ENCODE results near the gene KCNAB2.

The KCNAB2 gene

GRCh38 chr1:6085666-6086065, 40.0 kb downstream of the KCNAB2 start:
- DNase-seq: no peak

GRCh38 chr1:6086358-6086757, 40.7 kb downstream of the KCNAB2 start:
- DNase-seq: no peak

- no peak for DNase-seq
These were observed 41.2 kb downstream of the KCNAB2 start for GRCh38 chr1:6086762-6087376.

- no peak for DNase-seq
These were observed 41.7 kb downstream of the KCNAB2 start for GRCh38 chr1:6087377-6087772.

GRCh38 chr1:6087958-6088357, 42.3 kb downstream of the KCNAB2 start:
- no peak for DNase-seq

- DNase-seq: no peak
These were observed 43.3 kb downstream of the KCNAB2 start for GRCh38 chr1:6088956-6089355.

- no peak for DNase-seq
These were observed 44.6 kb downstream of the KCNAB2 start for GRCh38 chr1:6090288-6090687.

- no peak for DNase-seq
These were observed 45.5 kb downstream of the KCNAB2 start for GRCh38 chr1:6090996-6091822.

- no peak for DNase-seq
These were observed 46.1 kb downstream of the KCNAB2 start for GRCh38 chr1:6091823-6092109.

GRCh38 chr1:6092211-6092610, 46.5 kb downstream of the KCNAB2 start:
- no peak for DNase-seq

GRCh38 chr1:6093071-6093470, 47.4 kb downstream of the KCNAB2 start:
- no peak for DNase-seq

GRCh38 chr1:6093611-6094010, 47.9 kb downstream of the KCNAB2 start:
- DNase-seq: no peak

GRCh38 chr1:6094246-6094645, 48.6 kb downstream of the KCNAB2 start:
- DNase-seq: no peak

- DNase-seq: no peak
These were observed 49.3 kb downstream of the KCNAB2 start for GRCh38 chr1:6094801-6095505.

- DNase-seq: no peak
These were observed 50.0 kb downstream of the KCNAB2 start for GRCh38 chr1:6095511-6096242.

- DNase-seq: no peak
These were observed 50.8 kb downstream of the KCNAB2 start for GRCh38 chr1:6096243-6097116.

- no peak for DNase-seq
These were observed 51.5 kb downstream of the KCNAB2 start for GRCh38 chr1:6097117-6097595.

- DNase-seq: no peak
These were observed 52.1 kb downstream of the KCNAB2 start for GRCh38 chr1:6097824-6098223.

- DNase-seq: no peak
These were observed 52.9 kb downstream of the KCNAB2 start for GRCh38 chr1:6098303-6099215.

GRCh38 chr1:6099297-6099696, 53.6 kb downstream of the KCNAB2 start:
- no peak for DNase-seq

Measured in DMS79 treated with DMSO at 0.1 percent for 48 hours (cell line).